ENCODE data around the gene CLDN3. TPM values are rescaled to one million over a fixed set of nuclear protein-coding genes. Genes with fewer than 3 reads are reported as not detected.
"Not testable (repeated sequence)": the region's sequence is repeated elsewhere in the genome, so short reads cannot be mapped to it uniquely, and the experiment has no call there.

Gene CLDN3
- total RNA-seq, 1 experiment from 2014 or later = 51.6 TPM

DNA sequence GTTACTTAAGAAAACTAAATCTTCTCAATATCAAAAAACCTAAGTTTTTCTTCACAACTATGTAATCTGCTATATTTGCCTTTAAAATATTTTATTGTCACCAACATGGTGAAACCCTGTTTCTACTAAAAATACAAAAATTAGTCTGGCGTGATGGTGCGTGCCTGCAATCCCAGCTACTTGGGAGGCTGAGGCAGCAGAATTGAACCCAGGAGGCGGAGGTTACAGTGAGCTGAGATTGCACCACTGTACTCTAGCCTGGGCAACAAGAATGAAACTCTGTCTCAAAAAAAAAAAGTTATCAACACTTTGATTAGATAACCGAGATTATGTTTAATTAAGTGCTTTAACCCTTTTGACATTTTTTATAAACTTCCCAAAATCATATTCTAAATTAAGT is 32.4 kb upstream of the CLDN3 start:
- POLR2A ChIA-PET (ENCODE audit: unreplicated experiment) = no interaction called here

DNA sequence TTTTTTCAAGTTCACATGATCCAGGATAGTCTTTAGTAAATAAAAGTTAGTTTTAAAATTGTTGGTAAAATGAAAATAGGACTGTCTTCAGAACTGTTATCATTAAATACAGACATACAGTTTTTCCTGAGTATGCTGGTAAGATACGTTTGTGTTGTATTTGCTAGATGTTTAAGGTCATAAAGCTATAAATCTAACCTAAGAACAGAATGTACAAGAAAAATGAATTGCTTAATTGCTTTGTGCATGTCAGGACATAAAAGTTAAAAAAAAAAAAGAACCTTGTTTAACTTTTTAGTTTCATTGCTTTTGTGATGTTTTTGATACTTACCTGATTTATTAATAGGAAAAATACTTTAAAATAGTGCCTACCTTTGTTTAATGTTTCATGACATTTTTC is 31.5 kb upstream of the CLDN3 start:
- no peak for DNase-seq
- no peak for TF ChIP-seq EZH2phosphoT487 (IDR thresholded peaks at IDR 0.05; ENCODE audit: borderline replicate concordance, low read length)
- no peak for TF ChIP-seq EZH2 (IDR thresholded peaks at IDR 0.05; ENCODE audit: low read length, unreplicated experiment)
- TF ChIP-seq, protein P1, sequence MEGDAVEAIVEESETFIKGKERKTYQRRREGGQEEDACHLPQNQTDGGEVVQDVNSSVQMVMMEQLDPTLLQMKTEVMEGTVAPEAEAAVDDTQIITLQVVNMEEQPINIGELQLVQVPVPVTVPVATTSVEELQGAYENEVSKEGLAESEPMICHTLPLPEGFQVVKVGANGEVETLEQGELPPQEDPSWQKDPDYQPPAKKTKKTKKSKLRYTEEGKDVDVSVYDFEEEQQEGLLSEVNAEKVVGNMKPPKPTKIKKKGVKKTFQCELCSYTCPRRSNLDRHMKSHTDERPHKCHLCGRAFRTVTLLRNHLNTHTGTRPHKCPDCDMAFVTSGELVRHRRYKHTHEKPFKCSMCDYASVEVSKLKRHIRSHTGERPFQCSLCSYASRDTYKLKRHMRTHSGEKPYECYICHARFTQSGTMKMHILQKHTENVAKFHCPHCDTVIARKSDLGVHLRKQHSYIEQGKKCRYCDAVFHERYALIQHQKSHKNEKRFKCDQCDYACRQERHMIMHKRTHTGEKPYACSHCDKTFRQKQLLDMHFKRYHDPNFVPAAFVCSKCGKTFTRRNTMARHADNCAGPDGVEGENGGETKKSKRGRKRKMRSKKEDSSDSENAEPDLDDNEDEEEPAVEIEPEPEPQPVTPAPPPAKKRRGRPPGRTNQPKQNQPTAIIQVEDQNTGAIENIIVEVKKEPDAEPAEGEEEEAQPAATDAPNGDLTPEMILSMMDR (conservative IDR thresholded peaks at IDR 0.05; ENCODE audit: low read depth, low read length) = no peak
- Histone ChIP-seq H4K20me1 (ENCODE audit: low read length) (no peaks in the 10 kb centered on the region), H3K4me1 (ENCODE audit: insufficient read depth, low read length) (peaks cover 9% of the 10 kb centered on the region), H3K27me3 (ENCODE audit: low read length) (no peaks in the 10 kb centered on the region), H3K4me3 (ENCODE audit: low read length) (no peak overlapping the region), H3K36me3 (ENCODE audit: low read depth, low read length) (no peaks in the 10 kb centered on the region), H3K79me2 (ENCODE audit: low read length) (no peaks in the 10 kb centered on the region), H3K27ac (ENCODE audit: low read length) (no peak overlapping the region), H3K9me2 (replicated peaks; ENCODE audit: low read length) (no peaks in the 10 kb centered on the region), H3K4me2 (ENCODE audit: low read length) (no peak overlapping the region), H3F3A (ENCODE audit: low read length, unreplicated experiment) (no peaks in the 10 kb centered on the region), H3K9me3 (ENCODE audit: low read length) (no peaks in the 10 kb centered on the region), H3K9ac (ENCODE audit: low read length) (no peak overlapping the region), H2AFZ (ENCODE audit: low read length) (no peak overlapping the region)
- CTCF ChIA-PET = no interaction called here
- POLR2A ChIA-PET (ENCODE audit: unreplicated experiment) = no interaction called here
- no TSS peak for BruUV-seq (replicated peaks)
- ATAC-seq = no peak
- intact Hi-C loops (cut with micrococcal nuclease) = no loop called here

More for the DNA sequence above, 32.4 kb upstream of the CLDN3 start:
- H3K4me3 ChIP-seq (ENCODE audit: low read length) = no peak overlapping the region
- no peak overlapping the region for H2AFZ ChIP-seq (ENCODE audit: low read length)
- H3F3A ChIP-seq (ENCODE audit: low read length, unreplicated experiment) = no peaks in the 10 kb centered on the region
- no peak for DNase-seq
- CTCF ChIA-PET = no interaction called here
- H3K27me3 ChIP-seq (ENCODE audit: low read length) = no peaks in the 10 kb centered on the region
- no peaks in the 10 kb centered on the region for H3K9me2 ChIP-seq (replicated peaks; ENCODE audit: low read length)
- no peaks in the 10 kb centered on the region for H3K79me2 ChIP-seq (ENCODE audit: low read length)
- no peaks in the 10 kb centered on the region for H4K20me1 ChIP-seq (ENCODE audit: low read length)
- H3K27ac ChIP-seq (ENCODE audit: low read length) = no peak overlapping the region
- peaks cover 9% of the 10 kb centered on the region for H3K4me1 ChIP-seq (ENCODE audit: insufficient read depth, low read length)
- H3K36me3 ChIP-seq (ENCODE audit: low read depth, low read length) = no peaks in the 10 kb centered on the region
- no peak overlapping the region for H3K9ac ChIP-seq (ENCODE audit: low read length)
- no peak for ATAC-seq
- no peaks in the 10 kb centered on the region for H3K9me3 ChIP-seq (ENCODE audit: low read length)
- intact Hi-C loops (cut with micrococcal nuclease) = no loop called here
- BruUV-seq (replicated peaks) = no TSS peak
- TF ChIP-seq EZH2 (IDR thresholded peaks at IDR 0.05; ENCODE audit: low read length, unreplicated experiment) (no peak), EZH2phosphoT487 (IDR thresholded peaks at IDR 0.05; ENCODE audit: borderline replicate concordance, low read length) (no peak)
- TF ChIP-seq, protein P1 (conservative IDR thresholded peaks at IDR 0.05; ENCODE audit: low read depth, low read length) = no peak
- H3K4me2 ChIP-seq (ENCODE audit: low read length) = no peak overlapping the region

DNA sequence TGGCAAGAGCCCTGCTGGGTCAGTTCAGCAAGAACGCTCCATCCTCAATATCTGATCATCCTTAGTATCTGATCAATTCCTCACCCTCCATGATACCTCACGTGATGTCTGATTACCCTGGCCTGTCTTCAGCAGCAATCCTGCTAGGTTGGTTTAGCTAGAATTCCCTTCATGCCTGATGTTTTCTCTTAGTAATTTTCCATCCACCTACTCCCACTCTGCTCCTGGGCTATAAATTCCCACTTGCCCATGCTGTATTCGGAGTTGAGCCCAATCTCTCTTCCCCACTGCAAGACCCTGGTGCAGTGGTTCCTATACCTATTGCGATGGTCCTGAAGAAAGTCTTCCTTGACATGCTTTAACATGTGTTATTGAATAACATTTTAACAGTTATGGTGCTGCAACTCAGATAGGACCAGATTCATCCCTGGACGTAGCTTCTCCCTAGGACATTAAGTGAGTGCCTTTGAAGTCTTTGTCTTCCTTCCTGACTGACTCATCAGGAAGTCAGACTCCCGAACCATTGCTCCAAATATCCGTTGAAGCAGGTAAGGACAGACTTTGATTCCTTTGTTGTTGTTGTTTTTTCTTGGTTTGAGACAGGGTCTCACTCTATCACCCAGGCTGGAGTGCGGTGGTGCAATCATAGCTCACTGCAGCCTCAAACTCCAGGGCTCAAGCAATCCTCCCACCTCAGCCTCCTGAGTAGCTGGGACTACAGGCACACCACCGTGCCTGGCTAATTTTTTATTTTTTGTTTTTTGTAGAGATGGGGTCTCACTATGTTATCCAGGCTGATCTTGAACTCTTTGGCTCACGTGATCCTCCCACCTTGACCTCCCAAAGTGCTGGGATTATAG is 29.4 kb upstream of the CLDN3 start:
- Histone ChIP-seq H3K27ac (ENCODE audit: low read length) (no peak overlapping the region), H3K27me3 (ENCODE audit: low read length) (no peaks in the 10 kb centered on the region), H3K9ac (ENCODE audit: low read length) (no peak overlapping the region), H3F3A (ENCODE audit: low read length, unreplicated experiment) (no peaks in the 10 kb centered on the region), H2AFZ (ENCODE audit: low read length) (peak overlapping the region; percentile 54), H3K4me1 (ENCODE audit: insufficient read depth, low read length) (peaks cover 9% of the 10 kb centered on the region), H3K9me3 (ENCODE audit: low read length) (no peaks in the 10 kb centered on the region), H3K79me2 (ENCODE audit: low read length) (no peaks in the 10 kb centered on the region), H3K9me2 (replicated peaks; ENCODE audit: low read length) (no peaks in the 10 kb centered on the region), H3K4me2 (ENCODE audit: low read length) (peak overlapping the region; percentile 23), H3K4me3 (ENCODE audit: low read length) (no peak overlapping the region), H4K20me1 (ENCODE audit: low read length) (no peaks in the 10 kb centered on the region), H3K36me3 (ENCODE audit: low read depth, low read length) (no peaks in the 10 kb centered on the region)
- DNase-seq (peak; percentile 46), ATAC-seq (peak; percentile 95)
- intact Hi-C loops (cut with micrococcal nuclease) = no loop called here
- CTCF ChIA-PET = interaction anchor here (0.5 kb wide), 1 partner anchor 20 kb away, joined by 4 read pairs; no protein-coding TSS in a partner anchor
- no TSS peak for BruUV-seq (replicated peaks)
- POLR2A ChIA-PET (ENCODE audit: unreplicated experiment) = interaction anchor here (0.6 kb wide), 1 partner anchor 8 kb away, joined by 3 read pairs; no protein-coding TSS in a partner anchor
- TF ChIP-seq EZH2 (IDR thresholded peaks at IDR 0.05; ENCODE audit: low read length, unreplicated experiment) (no peak), EZH2phosphoT487 (IDR thresholded peaks at IDR 0.05; ENCODE audit: borderline replicate concordance, low read length) (no peak)
- TF ChIP-seq, protein P1 (conservative IDR thresholded peaks at IDR 0.05; ENCODE audit: low read depth, low read length) = no peak

DNA sequence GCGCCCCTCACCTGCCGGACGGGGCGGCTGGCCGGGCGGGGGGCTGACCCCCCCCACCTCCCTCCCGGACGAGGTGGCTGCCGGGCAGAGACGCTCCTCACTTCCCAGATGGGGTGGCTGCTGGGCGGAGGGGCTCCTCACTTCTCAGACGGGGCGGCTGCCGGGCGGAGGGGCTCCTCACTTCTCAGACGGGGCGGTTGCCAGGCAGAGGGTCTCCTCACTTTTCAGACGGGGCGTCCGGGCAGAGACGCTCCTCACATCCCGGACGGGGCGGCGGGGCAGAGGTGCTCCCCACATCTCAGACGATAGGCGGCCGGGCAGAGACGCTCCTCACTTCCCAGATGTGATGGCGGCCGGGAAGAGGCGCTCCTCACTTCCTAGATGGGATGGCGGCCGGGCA is 27.1 kb upstream of the CLDN3 start:
- H3K9ac ChIP-seq (ENCODE audit: low read length); H3K4me2 ChIP-seq (ENCODE audit: low read length); BruUV-seq (replicated peaks); H2AFZ ChIP-seq (ENCODE audit: low read length); H3K4me1 ChIP-seq (ENCODE audit: insufficient read depth, low read length); H3K9me3 ChIP-seq (ENCODE audit: low read length); H4K20me1 ChIP-seq (ENCODE audit: low read length); DNase-seq; H3K27me3 ChIP-seq (ENCODE audit: low read length); H3K4me3 ChIP-seq (ENCODE audit: low read length); intact Hi-C loops (cut with micrococcal nuclease); H3K27ac ChIP-seq (ENCODE audit: low read length); H3K79me2 ChIP-seq (ENCODE audit: low read length); CTCF ChIA-PET; ATAC-seq; POLR2A ChIA-PET (ENCODE audit: unreplicated experiment); H3K36me3 ChIP-seq (ENCODE audit: low read depth, low read length); H3K9me2 ChIP-seq (replicated peaks; ENCODE audit: low read length); H3F3A ChIP-seq (ENCODE audit: low read length, unreplicated experiment): not testable (repeated sequence)
